ENCODE measurements around the gene CHCHD1. TPM values are rescaled to one million over a fixed set of nuclear protein-coding genes. Genes with fewer than 3 reads are reported as not detected.

Gene CHCHD1
- total and polyA plus RNA-seq, 2 donors (not counting 3 experiments of a cell fraction or from before 2014, with no cell fraction given), result 31.7 to 39.2 TPM

- ChIA-PET CTCF (no interaction called here), POLR2A (no interaction called here)
- FAIRE-seq, result no peak
- dilution Hi-C loops (cut with MboI; ENCODE audit: extremely low pct_ligation_motif_present, low sequenced_read_pairs), result no loop called here
- H3K9me1 ChIP-seq (replicated peaks; ENCODE audit: control insufficient read depth, extremely low read depth, insufficient read depth, low read length), result no peaks in the 10 kb centered on the region
- H3K27ac ChIP-seq (ENCODE audit: insufficient read depth, low read depth, low read length), result no peak overlapping the region
- peaks cover 51% of the 10 kb centered on the region for H3K79me2 ChIP-seq (ENCODE audit: control insufficient read depth, insufficient read depth, low read length)
- H3K4me3 ChIP-seq (replicated peaks in 1 of 3; ENCODE audit: insufficient read depth in 1 of 3, low read depth in 1 of 3, low read length in 3 of 3), result no peak overlapping the region
- H3K4me2 ChIP-seq (ENCODE audit: insufficient read depth, low read length), result no peak overlapping the region
- TF ChIP-seq FOS (IDR thresholded peaks at IDR 0.05; ENCODE audit: borderline replicate concordance, insufficient read depth, low read length) (no peak), MYC (IDR thresholded peaks at IDR 0.05; ENCODE audit: low read depth, low read length) (no peak), EZH2 (IDR thresholded peaks at IDR 0.05; ENCODE audit: borderline replicate concordance, low read depth, low read length, severe bottlenecking) (no peak), CTCF (IDR thresholded peaks at IDR 0.05; ENCODE audit: extremely low read depth in 1 of 2, insufficient read depth in 1 of 2, low read depth in 1 of 2, low read length in 2 of 2) (no peak), POLR2AphosphoS5 (IDR thresholded peaks at IDR 0.05; ENCODE audit: insufficient read depth, low read depth, low read length) (no peak), MAX (IDR thresholded peaks at IDR 0.05; ENCODE audit: insufficient read depth, insufficient read length) (no peak), JUN (IDR thresholded peaks at IDR 0.05; ENCODE audit: borderline replicate concordance, insufficient read depth, insufficient read length, low read depth) (no peak)
- DNase-seq (ENCODE audit: low read depth, low spot score), result no peak
- H3K9me3 ChIP-seq (replicated peaks; ENCODE audit: control insufficient read depth, insufficient read depth, low read length), result no peaks in the 10 kb centered on the region
- H3K27me3 ChIP-seq (ENCODE audit: control insufficient read depth in 2 of 2, insufficient read depth in 2 of 2, low read length in 2 of 2), result no peaks in the 10 kb centered on the region
- no TSS peak for BruUV-seq (replicated peaks)
- H3K4me1 ChIP-seq (ENCODE audit: control insufficient read depth, extremely low read depth, insufficient read depth, low read length), result peaks cover 17% of the 10 kb centered on the region
- H3K9ac ChIP-seq (replicated peaks; ENCODE audit: extremely low read depth, insufficient read depth, low read length), result no peak overlapping the region
- intact Hi-C loops (cut with micrococcal nuclease), result no loop called here
- H2AFZ ChIP-seq (ENCODE audit: low read depth, low read length), result no peak overlapping the region
- H3K36me3 ChIP-seq (ENCODE audit: control insufficient read depth in 2 of 2, extremely low read depth in 1 of 2, insufficient read depth in 2 of 2, low read length in 2 of 2), result peaks cover 11 to 12% of the 10 kb centered on the region in 2 experiments
- no peaks in the 10 kb centered on the region for H4K20me1 ChIP-seq (replicated peaks; ENCODE audit: control insufficient read depth, extremely low read depth, insufficient read depth, low read length)
Observed at GRCh38 chr10:73746721-73747120, 35.1 kb upstream of the CHCHD1 start.
